ENCODE results near the gene FBH1. TPM values are rescaled to one million over a fixed set of nuclear protein-coding genes. Genes with fewer than 3 reads are reported as not detected.

FBH1 gene
- total RNA-seq, 2 experiments from 2014 or later: 33.9 to 34.2 TPM

GRCh38 chr10:5890452-5890915 is 441 bp downstream of the FBH1 start:
- H3K27me3 Mint-ChIP-seq: no peaks in the 10 kb centered on the region
- ChIA-PET POLR2A (interaction anchor here (0.7 to 2.0 kb wide), 25 partner anchors 9 to 1520 kb away, joined by 3 to 24 read pairs (median 4); partner anchors contain the start of genes GDI2, SFMBT2 and TASOR2), CTCF (interaction anchor here (0.5 to 0.9 kb wide), 2 partner anchors 77 to 1076 kb away, joined by 3 read pairs; partner anchors contain the start of gene GDI2)
- H3K27ac Mint-ChIP-seq: peak overlapping the region; percentile 80
- H3K4me3 Mint-ChIP-seq: peak overlapping the region; percentile 95
- DNase-seq (peak in 7 of 14 experiments; percentile 4 to 56 (median 16)), ATAC-seq (ENCODE audit: poor library complexity) (peak; percentile 2)
- Histone ChIP-seq H3K27me3 (ENCODE audit: control insufficient read depth in 1 of 2, insufficient read depth in 2 of 2, low read length in 2 of 2) (no peaks in the 10 kb centered on the region), H3K9me3 (ENCODE audit: control insufficient read depth in 1 of 2, insufficient read depth in 1 of 2, low read length in 2 of 2) (no peaks in the 10 kb centered on the region), H3K27ac (ENCODE audit: low read depth in 1 of 2, low read length in 2 of 2) (peak overlapping the region in 1 of 2 donors; percentile 36), H3K4me1 (ENCODE audit: insufficient read depth, low read length) (peaks cover 36% of the 10 kb centered on the region), H3K36me3 (ENCODE audit: insufficient read depth, low read length) (peaks cover 17% of the 10 kb centered on the region), H3K4me3 (ENCODE audit: low read length) (peak overlapping the region; percentile 70)
- H3K36me3 Mint-ChIP-seq (ENCODE audit: low read depth): peaks cover 36% of the 10 kb centered on the region
- no peaks in the 10 kb centered on the region for H3K9me3 Mint-ChIP-seq
- peaks cover 66% of the 10 kb centered on the region for H3K4me1 Mint-ChIP-seq (ENCODE audit: low read depth)
- intact Hi-C loops (cut with DNase I, micrococcal nuclease): loop anchor here in 1 of 2 experiments (5.0 kb wide), 3 partner anchors 87 to 272 kb away; partner anchors contain the start of genes IL15RA and RBM17
- TF ChIP-seq CTCF (IDR thresholded peaks at IDR 0.05): no peak

- Histone ChIP-seq H3K4me3 (ENCODE audit: low read length) (peak overlapping the region; percentile 70), H3K4me1 (ENCODE audit: insufficient read depth, low read length) (peaks cover 40% of the 10 kb centered on the region), H3K36me3 (ENCODE audit: insufficient read depth, low read length) (peaks cover 14% of the 10 kb centered on the region), H3K27ac (ENCODE audit: low read depth in 1 of 2, low read length in 2 of 2) (peak overlapping the region in 1 of 2 donors; percentile 36), H3K27me3 (ENCODE audit: control insufficient read depth in 1 of 2, insufficient read depth in 2 of 2, low read length in 2 of 2) (no peaks in the 10 kb centered on the region), H3K9me3 (ENCODE audit: control insufficient read depth in 1 of 2, insufficient read depth in 1 of 2, low read length in 2 of 2) (no peaks in the 10 kb centered on the region)
- Mint-ChIP-seq H3K27me3 (no peaks in the 10 kb centered on the region), H3K4me3 (peak overlapping the region; percentile 95), H3K9me3 (no peaks in the 10 kb centered on the region), H3K27ac (peak overlapping the region; percentile 80), H3K36me3 (ENCODE audit: low read depth) (peaks cover 36% of the 10 kb centered on the region), H3K4me1 (ENCODE audit: low read depth) (peaks cover 71% of the 10 kb centered on the region)
- intact Hi-C loops (cut with DNase I, micrococcal nuclease): loop anchor here in 1 of 2 experiments (5.0 kb wide), 3 partner anchors 86 to 271 kb away; partner anchors contain the start of genes IL15RA and RBM17
- DNase-seq (no peak), ATAC-seq (ENCODE audit: poor library complexity) (no peak)
- CTCF ChIA-PET: no interaction called here
- POLR2A ChIA-PET: interaction anchor here (0.8 to 1.7 kb wide), 4 partner anchors 80 to 436 kb away, joined by 3 to 12 read pairs (median 3); partner anchors contain the start of gene TASOR2
- TF ChIP-seq CTCF (IDR thresholded peaks at IDR 0.05): no peak
Observed at GRCh38 chr10:5891009-5891408, 966 bp downstream of the FBH1 start.

GRCh38 chr10:5892007-5892406 is 2.0 kb downstream of the FBH1 start:
- Histone ChIP-seq H3K4me1 (ENCODE audit: insufficient read depth, low read length) (peaks cover 47% of the 10 kb centered on the region), H3K27me3 (ENCODE audit: control insufficient read depth in 1 of 2, insufficient read depth in 2 of 2, low read length in 2 of 2) (no peaks in the 10 kb centered on the region), H3K9me3 (ENCODE audit: control insufficient read depth in 1 of 2, insufficient read depth in 1 of 2, low read length in 2 of 2) (no peaks in the 10 kb centered on the region), H3K27ac (ENCODE audit: low read depth in 1 of 2, low read length in 2 of 2) (no peak overlapping the region), H3K4me3 (ENCODE audit: low read length) (no peak overlapping the region), H3K36me3 (ENCODE audit: insufficient read depth, low read length) (peaks cover 14% of the 10 kb centered on the region)
- ATAC-seq (ENCODE audit: poor library complexity) (no peak), DNase-seq (peak in 2 of 14 experiments; percentile 21 to 43)
- POLR2A ChIA-PET: no interaction called here
- H3K36me3 Mint-ChIP-seq (ENCODE audit: low read depth): peaks cover 44% of the 10 kb centered on the region
- H3K4me1 Mint-ChIP-seq (ENCODE audit: low read depth): peaks cover 78% of the 10 kb centered on the region
- no peaks in the 10 kb centered on the region for H3K9me3 Mint-ChIP-seq
- CTCF ChIA-PET: no interaction called here
- no peak for TF ChIP-seq CTCF (IDR thresholded peaks at IDR 0.05)
- intact Hi-C loops (cut with DNase I, micrococcal nuclease): loop anchor here in 1 of 2 experiments (5.0 kb wide), 3 partner anchors 85 to 270 kb away; partner anchors contain the start of genes IL15RA and RBM17
- no peaks in the 10 kb centered on the region for H3K27me3 Mint-ChIP-seq
- H3K27ac Mint-ChIP-seq: peak overlapping the region; percentile 80
- H3K4me3 Mint-ChIP-seq: peak overlapping the region; percentile 95
